ENCODE measurements around the gene STXBP6. TPM values are rescaled to one million over a fixed set of nuclear protein-coding genes. Genes with fewer than 3 reads are reported as not detected.

STXBP6 gene
- total and polyA plus RNA-seq, 9 donors: 1.0 to 9.3 (median 5.5) TPM

- Histone ChIP-seq H3K36me3 (no peaks in the 10 kb centered on the region), H3K4me3 (no peak overlapping the region), H3K27me3 (no peaks in the 10 kb centered on the region), H3K9me3 (no peaks in the 10 kb centered on the region), H3K4me1 (ENCODE audit: insufficient read depth) (no peaks in the 10 kb centered on the region), H3K27ac (no peak overlapping the region)
- DNase-seq: no peak
- TF ChIP-seq POLR2A (IDR thresholded peaks at IDR 0.05) (no peak), EP300 (IDR thresholded peaks at IDR 0.05) (no peak), CTCF (IDR thresholded peaks at IDR 0.05) (no peak)
- WGBS, 3 donors: 79 to 88% (median 82%) methylated on average over 5 of the region's 5 CpGs
- intact Hi-C loops (cut with DNase I): no loop called here
Observed at GRCh38 chr14:24795406-24795805, 254.5 kb downstream of the STXBP6 start.

- Histone ChIP-seq H3K4me3 (no peak overlapping the region), H3K4me1 (ENCODE audit: insufficient read depth) (no peaks in the 10 kb centered on the region), H3K27me3 (no peaks in the 10 kb centered on the region), H3K27ac (no peak overlapping the region), H3K9me3 (no peaks in the 10 kb centered on the region), H3K36me3 (no peaks in the 10 kb centered on the region)
- DNase-seq: no peak
- TF ChIP-seq EP300 (IDR thresholded peaks at IDR 0.05) (no peak), POLR2A (IDR thresholded peaks at IDR 0.05) (no peak), CTCF (IDR thresholded peaks at IDR 0.05) (no peak)
- WGBS, 3 donors: 67 to 79% (median 73%) methylated on average over 10 of the region's 10 CpGs
- intact Hi-C loops (cut with DNase I): no loop called here
Observed at GRCh38 chr14:24794644-24795305, 255.2 kb downstream of the STXBP6 start.

- H3K27me3 ChIP-seq: no peaks in the 10 kb centered on the region
- H3K4me1 ChIP-seq (ENCODE audit: insufficient read depth): no peaks in the 10 kb centered on the region
- H3K4me3 ChIP-seq: no peak overlapping the region
- TF ChIP-seq CTCF (IDR thresholded peaks at IDR 0.05) (no peak), POLR2A (IDR thresholded peaks at IDR 0.05) (no peak), EP300 (IDR thresholded peaks at IDR 0.05) (no peak)
- WGBS, 3 donors: 63 to 68% (median 66%) methylated on average over 3 of the region's 3 CpGs
- no peaks in the 10 kb centered on the region for H3K9me3 ChIP-seq
- no peaks in the 10 kb centered on the region for H3K36me3 ChIP-seq
- no peak for DNase-seq
- no peak overlapping the region for H3K27ac ChIP-seq
- intact Hi-C loops (cut with DNase I): no loop called here
Observed at GRCh38 chr14:24790196-24790595, 259.8 kb downstream of the STXBP6 start.

GRCh38 chr14:24789378-24789884 lies 260.5 kb downstream of the STXBP6 start:
- intact Hi-C loops (cut with DNase I): no loop called here
- Histone ChIP-seq H3K27ac (no peak overlapping the region), H3K4me1 (ENCODE audit: insufficient read depth) (no peaks in the 10 kb centered on the region), H3K36me3 (no peaks in the 10 kb centered on the region), H3K27me3 (no peaks in the 10 kb centered on the region), H3K9me3 (no peaks in the 10 kb centered on the region), H3K4me3 (no peak overlapping the region)
- DNase-seq: no peak
- 7 to 11% (median 11%) methylated on average over 4 of the region's 4 CpGs for WGBS, 3 donors
- TF ChIP-seq EP300 (IDR thresholded peaks at IDR 0.05): no peak

- H3K9me3 ChIP-seq: no peaks in the 10 kb centered on the region
- 73 to 84% (median 73%) methylated on average over 1 of the region's 1 CpG for WGBS, 3 donors
- no peaks in the 10 kb centered on the region for H3K4me1 ChIP-seq (ENCODE audit: insufficient read depth)
- no peaks in the 10 kb centered on the region for H3K36me3 ChIP-seq
- no peak overlapping the region for H3K4me3 ChIP-seq
- intact Hi-C loops (cut with DNase I): no loop called here
- DNase-seq: no peak
- no peak overlapping the region for H3K27ac ChIP-seq
- TF ChIP-seq CTCF (IDR thresholded peaks at IDR 0.05) (no peak), EP300 (IDR thresholded peaks at IDR 0.05) (no peak), POLR2A (IDR thresholded peaks at IDR 0.05) (no peak)
- H3K27me3 ChIP-seq: no peaks in the 10 kb centered on the region
Observed at GRCh38 chr14:24785698-24786097, 264.2 kb downstream of the STXBP6 start.
